PFSK-1 (cell line): ENCODE measurements around the gene ABCC9.

ENCODE experiments used
- FOXP2 ChIP-seq: optimal IDR thresholded peaks from 2 replicates; pipeline ENCODE3; 2011; ENCODE audit warnings: borderline replicate concordance, control low read depth, inconsistent platforms; ENCODE audit not compliant: insufficient read depth; ENCODE audit errors: extremely low read length, extremely low read depth
- POLR2AphosphoS5 ChIP-seq: IDR thresholded peaks from 2 replicates; pipeline ENCODE4 v1.6.1; 2012; ENCODE audit warnings: low read depth, mild to moderate bottlenecking, control low read depth, low read length, moderate library complexity
- REST ChIP-seq, 2 experiments: IDR thresholded peaks; 2 replicates each; pipeline versions ENCODE4 v1.6.1 to v1.8.0; 2011 to 2012; ENCODE audit warnings: low read depth in 2 of 2, low read length in 2 of 2, control low read depth in 1 of 2, inconsistent platforms in 1 of 2, mild to moderate bottlenecking in 1 of 2, moderate library complexity in 1 of 2; ENCODE audit not compliant: insufficient read depth in 1 of 2
- SIN3A ChIP-seq: IDR thresholded peaks from 2 replicates; pipeline ENCODE4 v1.6.1; 2012; ENCODE audit warnings: mild to moderate bottlenecking, low read length, moderate library complexity, borderline replicate concordance; ENCODE audit not compliant: insufficient read depth
- TAF1 ChIP-seq: IDR thresholded peaks from 2 replicates; pipeline ENCODE4 v1.6.1; 2012; ENCODE audit warnings: low read length, control low read depth, borderline replicate concordance; ENCODE audit not compliant: insufficient read depth

The ABCC9 gene

GRCh38 chr12:21769307-21769706 is 171.9 kb downstream of the ABCC9 start:
- TF ChIP-seq SIN3A, result no peak
- TF ChIP-seq FOXP2, result no peak
- TF ChIP-seq TAF1, result no peak
- no peak for TF ChIP-seq REST (IDR thresholded peaks at IDR 0.05; ENCODE audit: insufficient read depth in 1 of 2, low read depth in 2 of 2, low read length in 2 of 2)
- no peak for TF ChIP-seq POLR2AphosphoS5

DNA sequence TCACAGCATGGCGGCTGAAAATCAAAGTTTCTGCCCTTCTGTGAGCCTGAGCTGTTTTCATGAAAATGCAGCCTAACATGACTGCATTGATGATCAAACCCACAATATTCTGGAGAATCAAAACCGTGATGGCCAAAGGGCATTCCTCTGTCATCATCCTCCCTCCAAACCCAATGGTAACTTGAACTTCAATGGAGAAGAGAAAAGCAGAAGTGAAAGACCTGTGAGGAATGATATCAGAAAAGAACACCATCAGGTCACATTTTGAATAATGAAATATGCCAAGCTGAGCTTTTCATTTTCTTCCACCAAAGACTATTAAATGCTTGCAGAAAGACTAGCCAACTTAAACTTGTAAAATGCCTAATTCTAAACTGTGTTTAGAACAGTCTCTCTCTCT is 174.8 kb downstream of the ABCC9 start:
- TF ChIP-seq FOXP2, result no peak
- TF ChIP-seq SIN3A, result no peak
- no peak for TF ChIP-seq TAF1
- no peak for TF ChIP-seq POLR2AphosphoS5
- TF ChIP-seq REST (IDR thresholded peaks at IDR 0.05; ENCODE audit: insufficient read depth in 1 of 2, low read depth in 2 of 2, low read length in 2 of 2), result no peak

DNA sequence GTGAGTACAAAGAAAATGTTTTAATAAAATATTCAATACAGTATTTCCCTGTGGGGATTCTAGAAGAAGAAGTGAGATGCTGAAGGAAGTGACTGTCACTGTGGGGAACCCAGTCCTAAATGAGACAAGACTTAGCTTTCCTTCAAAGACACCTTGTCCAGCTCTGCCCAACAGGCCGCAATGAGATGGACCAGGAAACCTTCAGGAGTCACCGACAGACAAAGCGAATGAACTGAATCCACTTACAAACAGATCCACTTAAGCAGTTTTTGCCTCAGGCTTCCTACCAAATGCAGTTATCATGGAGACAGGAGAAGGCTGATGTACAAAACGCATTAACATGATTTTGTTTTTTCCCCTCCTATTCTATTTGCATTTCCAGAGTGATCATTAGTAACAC is 176.3 kb downstream of the ABCC9 start:
- TF ChIP-seq TAF1 (no peak), REST (IDR thresholded peaks at IDR 0.05; ENCODE audit: insufficient read depth in 1 of 2, low read depth in 2 of 2, low read length in 2 of 2) (no peak), SIN3A (no peak), FOXP2 (no peak), POLR2AphosphoS5 (no peak)

DNA sequence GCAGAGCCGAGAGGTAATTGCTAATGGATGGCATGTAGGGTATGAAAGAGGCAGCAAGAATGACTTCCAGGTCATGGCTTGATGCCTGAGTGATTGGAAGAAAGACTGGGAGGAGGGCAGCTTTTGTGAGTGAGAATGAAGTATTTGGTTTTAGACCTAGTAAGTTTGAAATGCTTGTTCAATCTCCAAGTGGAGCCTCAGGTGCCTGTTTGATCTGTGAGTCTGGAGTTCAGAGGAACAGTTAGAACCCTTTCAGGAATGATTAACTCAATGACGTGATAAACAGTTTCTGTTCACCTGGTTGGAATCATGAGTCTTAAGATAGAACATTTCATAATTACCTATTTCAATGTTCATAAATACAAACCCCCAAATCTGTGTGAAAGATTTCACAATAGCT is 177.2 kb downstream of the ABCC9 start:
- no peak for TF ChIP-seq FOXP2
- no peak for TF ChIP-seq SIN3A
- TF ChIP-seq TAF1, result no peak
- no peak for TF ChIP-seq REST (IDR thresholded peaks at IDR 0.05; ENCODE audit: insufficient read depth in 1 of 2, low read depth in 2 of 2, low read length in 2 of 2)
- TF ChIP-seq POLR2AphosphoS5, result no peak

GRCh38 chr12:21763531-21763930 is 177.7 kb downstream of the ABCC9 start:
- TF ChIP-seq TAF1 (no peak), REST (IDR thresholded peaks at IDR 0.05; ENCODE audit: insufficient read depth in 1 of 2, low read depth in 2 of 2, low read length in 2 of 2) (no peak), POLR2AphosphoS5 (no peak), FOXP2 (no peak), SIN3A (no peak)
